NCI-H146 treated with DMSO at 0.1 percent for 48 hours (cell line): ENCODE data around the gene UMAD1.
A peak's percentile ranks its signal among the peaks of the same experiment; 100 is the strongest.

Experiments used
- DNase-seq: peaks from one replicate; lab custom pipeline; 2025; ENCODE audit not compliant: unreplicated experiment; lab: John Stamatoyannopoulos, UW

Gene UMAD1

DNA sequence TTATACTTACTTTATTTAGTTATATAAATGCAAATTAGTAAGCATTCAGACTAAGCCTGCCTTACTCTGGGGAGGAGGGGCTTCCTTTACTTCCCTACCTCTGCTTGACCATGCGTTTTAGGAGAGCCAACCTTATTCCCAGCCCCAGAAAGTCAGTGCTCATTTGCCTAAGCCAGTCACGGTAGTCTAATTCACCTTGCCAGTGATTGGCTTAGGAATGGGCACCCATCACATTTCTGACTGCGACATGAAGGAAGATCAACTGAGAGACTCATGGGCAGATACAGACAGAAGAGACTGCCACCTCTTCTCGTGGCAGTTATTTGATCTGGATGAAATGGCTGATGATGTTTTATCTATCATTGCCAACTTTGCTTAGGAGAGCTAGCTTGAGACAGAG lies 48.4 kb downstream of the UMAD1 start:
- DNase-seq: no peak

DNA sequence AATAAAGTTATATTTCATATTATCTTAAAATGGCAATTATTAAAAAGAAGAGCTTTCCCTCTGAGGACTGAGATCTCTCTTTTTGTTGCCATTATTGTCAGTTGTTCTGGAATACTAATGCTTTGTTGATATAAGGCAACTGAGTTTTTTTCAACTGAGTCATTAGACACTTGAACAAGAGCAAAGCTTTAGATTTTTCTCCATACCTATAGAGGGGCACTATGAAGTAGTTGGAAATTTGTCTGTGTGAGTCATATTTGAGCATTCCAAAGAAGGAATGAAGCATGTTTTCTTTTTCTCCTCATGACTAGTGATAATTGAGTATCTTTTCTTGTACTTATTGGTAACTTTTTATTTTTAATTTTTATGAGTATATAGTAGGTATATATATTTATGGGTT lies 53.3 kb downstream of the UMAD1 start:
- no peak for DNase-seq

DNA sequence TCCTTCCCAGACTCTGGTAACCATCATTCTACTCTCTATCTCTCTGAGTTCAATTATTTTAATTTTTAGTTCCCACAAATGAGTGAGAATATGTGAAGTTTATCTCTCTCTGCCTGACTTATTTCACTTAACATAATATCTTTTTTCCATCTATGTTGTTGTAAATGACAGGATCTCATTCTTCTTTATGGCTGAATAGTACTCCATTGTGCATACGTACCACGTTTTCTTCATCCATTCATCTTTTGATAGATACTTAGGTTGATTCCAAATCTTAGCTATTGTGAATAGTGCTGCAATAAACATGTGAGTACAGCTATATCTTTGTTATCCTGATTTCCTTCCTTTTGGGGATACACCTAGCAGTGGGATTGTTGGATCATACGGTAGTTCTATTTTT lies 54.0 kb downstream of the UMAD1 start:
- DNase-seq: no peak

DNA sequence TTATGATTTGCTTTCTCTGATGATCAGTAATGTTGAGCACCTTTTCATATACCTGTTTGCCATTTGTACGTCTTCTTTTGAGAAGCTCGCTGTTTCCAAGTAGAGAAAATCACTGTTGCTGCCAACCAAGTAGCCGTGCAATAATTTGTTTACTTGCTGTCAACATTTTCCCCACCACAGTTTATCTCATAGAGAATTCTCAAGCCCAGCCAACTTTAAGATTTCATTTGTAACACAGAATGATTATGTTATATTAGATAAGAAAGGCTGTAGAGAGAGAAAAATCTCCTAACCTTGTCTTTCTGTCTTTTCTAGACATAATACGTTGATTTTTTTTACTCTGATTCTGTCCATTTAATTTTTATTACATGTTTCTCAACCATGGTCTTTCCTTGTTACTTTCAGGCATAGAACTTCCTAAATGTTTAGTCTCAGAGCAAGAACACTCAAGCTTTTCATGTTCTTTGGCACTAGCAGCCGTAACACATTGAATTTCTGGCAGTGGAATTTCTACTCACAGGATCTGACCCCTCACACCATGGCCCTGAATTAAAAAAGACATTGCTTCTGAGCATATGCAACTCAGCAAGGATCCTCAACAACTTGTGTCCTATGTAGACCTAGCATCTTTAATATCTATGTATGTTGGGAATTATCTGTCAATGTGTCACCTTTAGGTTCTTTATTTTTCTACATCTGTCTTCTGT lies 54.7 kb downstream of the UMAD1 start:
- no peak for DNase-seq

DNA sequence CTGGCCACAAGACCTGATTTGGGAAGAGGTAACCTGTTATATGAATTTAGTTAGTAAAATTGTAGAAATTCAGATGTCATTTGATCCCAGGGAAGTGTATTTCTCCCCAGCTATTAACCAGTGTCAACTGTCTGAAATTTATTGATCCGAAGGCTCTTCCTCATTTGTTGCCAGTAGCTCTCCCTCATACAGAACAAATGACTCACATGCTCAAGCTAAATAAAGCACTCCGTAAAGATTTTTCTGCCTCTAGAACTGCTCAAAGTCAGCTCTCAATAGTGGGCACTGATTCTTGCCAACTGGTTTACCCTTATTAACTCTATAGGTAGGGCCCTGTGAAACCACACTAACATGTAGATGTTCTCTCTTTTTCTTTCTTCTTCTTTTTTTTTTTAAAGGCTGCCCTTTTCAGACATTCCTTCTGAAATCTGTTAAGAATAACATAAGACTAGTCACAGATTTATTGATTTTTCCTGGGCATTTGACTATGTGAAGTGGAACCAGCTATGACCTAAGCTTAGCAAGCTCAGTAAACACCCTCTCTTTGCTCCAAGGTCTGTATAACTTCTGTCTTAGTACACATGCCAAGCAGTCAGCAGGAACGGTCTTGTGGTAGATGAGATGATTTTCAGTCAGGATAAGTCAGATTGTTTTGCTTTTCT lies 56.0 kb downstream of the UMAD1 start:
- peak; percentile 37 for DNase-seq

DNA sequence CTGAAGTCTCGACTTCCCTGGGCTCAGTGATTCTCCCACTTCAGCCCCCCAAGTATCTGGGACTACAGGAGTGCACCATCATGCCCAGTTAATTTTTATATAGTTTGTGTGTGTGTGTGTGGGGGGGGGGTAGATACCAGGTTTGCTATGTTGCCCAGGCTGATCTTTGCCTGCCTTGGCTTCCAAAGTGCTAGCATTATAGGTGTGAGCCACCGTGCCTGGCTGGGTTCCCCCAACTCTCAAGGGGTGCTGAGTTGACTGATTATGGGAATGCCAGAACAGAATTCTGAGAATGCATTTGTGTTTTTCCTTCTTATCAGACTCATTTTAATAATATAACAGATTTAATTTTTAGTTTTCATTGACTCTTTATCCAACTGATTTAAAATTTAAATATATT lies 58.4 kb downstream of the UMAD1 start:
- no peak for DNase-seq

DNA sequence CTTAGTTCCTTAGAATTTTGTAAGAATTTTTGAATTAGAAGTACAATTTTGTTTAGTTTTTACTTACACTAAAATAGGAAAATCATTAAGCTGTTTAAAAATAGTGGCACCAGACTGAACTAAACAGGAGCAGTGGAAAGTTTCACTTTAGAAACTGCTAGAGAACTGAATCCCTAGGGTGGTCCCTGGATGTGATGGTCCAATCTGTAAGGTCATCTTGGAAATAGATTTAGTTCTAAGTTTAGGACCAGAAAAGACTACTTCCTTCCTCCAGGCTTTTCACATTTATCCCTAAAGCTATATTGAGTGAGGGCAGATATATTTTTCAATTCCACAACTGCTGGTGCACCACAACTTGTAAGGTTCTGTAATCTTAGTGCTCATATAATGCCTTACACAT lies 58.8 kb downstream of the UMAD1 start:
- DNase-seq: no peak

DNA sequence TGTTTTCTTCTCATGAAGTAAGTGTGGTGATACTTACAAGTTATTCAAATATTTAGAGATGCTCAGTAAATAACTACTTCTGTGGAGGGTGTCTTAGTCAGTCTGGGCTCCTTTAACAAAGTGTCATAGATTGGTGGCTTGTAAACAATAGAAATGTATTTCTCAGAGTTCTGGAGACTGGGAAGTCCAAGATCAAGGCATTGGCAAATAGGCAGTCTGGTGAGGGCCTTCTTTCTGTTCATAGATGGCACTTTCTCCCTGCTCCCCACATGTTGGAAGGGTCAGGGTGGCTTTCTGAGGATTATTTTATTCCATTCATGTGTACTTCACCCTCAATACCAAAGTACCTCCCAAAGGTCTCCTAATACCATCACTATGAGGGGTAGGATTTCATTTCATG lies 59.4 kb downstream of the UMAD1 start:
- DNase-seq: no peak

DNA sequence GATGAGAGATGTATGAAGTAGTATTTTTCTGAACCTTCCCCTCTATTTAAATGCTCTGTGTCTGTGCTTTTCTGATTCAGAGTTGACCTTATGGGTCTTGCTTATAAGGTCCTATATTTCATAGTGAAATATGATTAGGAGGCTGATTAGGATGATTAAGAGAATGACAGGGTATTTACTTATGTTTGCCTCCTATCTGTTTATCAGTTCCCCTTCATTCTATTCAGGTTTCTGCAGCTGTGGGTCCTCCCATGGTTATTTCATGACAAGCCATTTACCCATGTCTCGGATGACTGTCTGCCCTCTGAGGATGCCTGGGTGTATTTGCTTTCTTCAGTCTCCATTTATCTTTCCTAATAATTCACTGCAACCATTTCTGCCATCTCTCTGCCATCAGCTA lies 61.0 kb downstream of the UMAD1 start:
- peak; percentile 29 for DNase-seq

DNA sequence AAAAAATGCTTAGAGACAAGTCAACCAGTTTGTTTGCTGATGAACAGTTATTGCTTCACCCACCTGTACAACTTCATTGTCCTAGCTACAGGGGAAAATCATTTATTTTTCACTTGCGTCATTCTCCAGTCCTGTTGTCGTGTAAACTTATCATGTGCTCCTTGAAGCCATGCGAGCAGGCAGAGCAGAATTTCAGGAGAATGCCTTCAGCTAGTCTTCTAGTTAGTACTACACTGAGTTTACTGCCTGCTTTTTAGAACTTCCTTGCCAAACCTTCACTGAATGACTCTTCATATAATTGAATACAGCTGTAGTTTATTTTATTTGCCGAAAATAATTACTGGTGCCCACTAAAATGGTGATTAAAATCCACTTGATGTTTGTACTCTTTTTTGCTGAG lies 62.3 kb downstream of the UMAD1 start:
- no peak for DNase-seq

DNA sequence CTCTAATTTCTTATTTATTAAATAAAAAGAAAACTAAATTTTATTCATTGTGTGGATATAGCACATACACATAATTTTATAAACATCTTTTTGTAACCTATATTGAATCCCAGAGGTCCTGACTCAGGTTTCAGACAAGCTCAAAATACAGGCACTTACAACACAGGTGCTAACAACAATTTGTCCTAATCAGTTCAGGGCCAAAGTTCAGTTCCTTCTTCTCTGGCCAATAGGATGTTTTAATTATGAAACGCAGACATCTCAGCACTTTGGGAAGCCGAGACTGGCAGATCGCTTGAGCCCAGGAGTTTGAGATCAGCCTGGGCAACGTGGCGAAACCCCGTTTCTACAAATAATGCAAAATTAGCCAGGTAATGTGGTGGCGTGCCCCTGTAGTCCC lies 62.9 kb downstream of the UMAD1 start:
- no peak for DNase-seq

DNA sequence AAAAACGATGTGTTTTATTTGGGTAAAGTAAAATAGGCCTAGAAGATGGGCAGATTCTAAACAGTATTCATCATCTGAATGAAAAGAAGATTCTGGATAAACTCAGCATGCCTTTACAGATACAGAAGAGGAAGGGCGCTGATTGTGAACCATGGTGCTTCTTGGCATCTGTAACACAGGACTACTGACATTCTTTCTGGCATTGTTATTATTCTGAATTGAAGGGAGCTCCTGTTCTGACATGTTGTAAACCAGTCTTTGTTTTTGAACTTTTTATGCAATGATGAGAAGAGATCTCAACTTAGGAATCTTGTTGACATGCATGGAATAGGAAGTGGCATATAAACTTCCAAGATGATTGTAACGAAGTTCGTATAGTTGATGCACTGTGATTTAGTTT lies 64.3 kb downstream of the UMAD1 start:
- no peak for DNase-seq

DNA sequence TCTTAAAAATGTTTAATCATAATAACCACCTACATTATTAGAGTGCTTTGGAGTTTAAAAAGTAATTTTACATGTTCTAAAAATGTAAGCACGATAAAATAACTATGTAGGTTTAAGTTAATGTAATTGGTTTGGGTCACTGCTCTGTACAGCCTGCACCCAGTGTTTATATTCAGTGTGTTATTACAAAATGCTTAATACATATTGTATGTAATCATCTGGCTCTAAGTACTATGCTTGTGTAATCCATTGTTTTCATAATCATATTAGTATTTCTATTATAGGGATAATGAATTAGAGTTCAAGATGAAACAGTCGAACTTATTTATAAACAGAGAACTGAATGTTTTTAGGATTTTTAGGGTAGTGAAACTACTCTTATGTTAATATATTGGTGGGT lies 64.8 kb downstream of the UMAD1 start:
- DNase-seq: no peak

DNA sequence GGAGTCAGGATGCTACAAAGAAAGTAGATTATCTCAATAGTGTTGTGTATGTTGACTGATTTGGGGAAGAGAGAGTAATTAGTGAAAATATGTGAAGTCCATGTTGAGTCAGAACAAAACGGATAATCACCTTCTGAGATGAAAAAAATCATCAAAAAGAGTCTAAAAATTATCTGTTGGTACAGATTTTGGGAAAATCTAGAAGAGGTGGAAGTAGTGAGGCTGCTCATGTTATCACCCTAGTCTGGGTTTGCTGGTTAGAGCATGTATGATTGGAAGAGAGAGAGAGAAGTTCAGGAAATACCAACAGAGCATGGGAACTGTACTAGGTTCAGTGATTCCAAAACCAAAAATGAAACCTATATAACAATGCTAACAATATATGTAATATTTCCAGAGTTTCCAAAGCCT lies 65.6 kb downstream of the UMAD1 start:
- no peak for DNase-seq

DNA sequence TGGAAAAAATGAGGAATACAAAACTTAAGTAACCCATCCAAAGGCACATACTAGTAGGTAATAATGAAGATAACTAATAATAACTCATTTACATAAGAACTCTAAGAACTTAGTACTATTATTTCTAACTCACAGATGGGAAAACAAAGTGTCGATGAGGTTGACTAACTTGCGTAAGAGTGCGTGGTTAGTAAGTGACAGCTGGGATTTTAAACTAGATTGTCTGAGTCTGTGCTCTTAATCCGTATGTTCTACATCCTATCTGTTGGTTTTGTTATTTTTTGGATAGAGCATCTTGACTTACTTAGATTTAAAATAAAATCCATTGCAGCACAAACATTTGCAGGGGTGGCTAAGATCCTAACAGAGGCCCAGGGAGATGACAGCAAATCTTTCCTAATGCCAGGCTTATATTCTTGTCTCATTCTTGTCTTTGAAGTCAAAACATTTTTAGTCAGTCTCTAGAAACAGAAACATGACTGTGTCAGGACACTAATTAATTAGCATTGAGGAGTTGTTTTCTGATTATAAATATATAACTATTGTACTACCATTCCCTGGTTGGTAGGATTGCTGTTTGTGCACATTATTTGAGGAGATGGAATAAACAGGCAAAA lies 66.1 kb downstream of the UMAD1 start:
- DNase-seq: no peak

DNA sequence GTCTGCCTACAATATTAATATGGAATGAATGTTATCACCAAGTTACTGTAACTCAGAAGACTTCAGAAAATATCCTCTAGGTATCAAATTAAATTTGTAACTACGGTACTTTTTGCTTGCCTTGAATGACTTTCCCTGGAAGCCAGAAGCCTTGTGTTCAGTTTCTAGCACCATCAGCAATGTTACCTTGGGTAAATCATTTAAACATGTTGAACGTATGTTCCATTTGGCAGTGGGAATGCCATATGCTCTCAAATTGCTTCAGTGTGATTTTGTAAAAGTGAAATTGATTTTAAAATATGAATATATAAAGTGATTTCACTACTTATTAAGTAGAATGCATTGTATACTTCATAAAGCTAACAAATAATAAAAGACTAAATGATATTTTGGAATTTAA lies 66.7 kb downstream of the UMAD1 start:
- DNase-seq: no peak

DNA sequence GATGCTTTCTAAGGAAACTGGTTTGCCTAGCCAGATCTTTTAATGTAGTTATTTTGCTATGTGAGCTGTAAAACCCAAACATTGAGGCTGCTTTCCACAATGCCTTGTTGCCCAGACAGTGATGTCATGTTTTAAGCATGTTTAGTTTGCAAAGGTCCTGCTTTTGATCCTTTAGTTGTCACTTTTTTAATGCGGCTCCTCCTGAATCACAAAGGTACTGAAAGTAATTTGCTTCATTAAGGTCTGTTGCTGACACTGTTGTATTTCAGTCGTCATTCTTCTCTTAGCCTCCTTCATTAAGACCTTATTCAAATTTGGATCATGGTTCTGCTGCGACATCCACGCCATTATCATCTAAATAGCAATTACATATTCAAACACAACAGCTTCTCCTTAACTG lies 67.3 kb downstream of the UMAD1 start:
- DNase-seq: no peak

DNA sequence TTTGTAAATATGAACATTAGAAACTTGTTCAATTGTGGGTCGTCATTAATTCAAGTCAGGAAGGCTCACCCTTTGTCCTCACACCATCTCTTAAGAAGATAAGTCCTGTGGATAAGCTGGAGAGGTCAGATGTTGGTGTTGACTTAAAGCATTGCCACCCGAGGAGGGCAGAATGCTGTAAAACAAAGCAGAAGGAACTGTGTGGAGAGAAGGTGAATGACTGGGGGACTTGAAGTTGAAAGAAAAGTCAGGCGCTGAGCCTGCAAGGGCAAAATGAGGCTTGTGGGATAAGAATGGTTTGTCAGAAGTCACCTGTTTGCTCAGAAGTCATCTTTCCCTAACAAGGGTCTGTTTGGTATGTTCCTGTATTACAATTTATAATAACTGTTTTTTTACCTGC lies 68.7 kb downstream of the UMAD1 start:
- DNase-seq: no peak

DNA sequence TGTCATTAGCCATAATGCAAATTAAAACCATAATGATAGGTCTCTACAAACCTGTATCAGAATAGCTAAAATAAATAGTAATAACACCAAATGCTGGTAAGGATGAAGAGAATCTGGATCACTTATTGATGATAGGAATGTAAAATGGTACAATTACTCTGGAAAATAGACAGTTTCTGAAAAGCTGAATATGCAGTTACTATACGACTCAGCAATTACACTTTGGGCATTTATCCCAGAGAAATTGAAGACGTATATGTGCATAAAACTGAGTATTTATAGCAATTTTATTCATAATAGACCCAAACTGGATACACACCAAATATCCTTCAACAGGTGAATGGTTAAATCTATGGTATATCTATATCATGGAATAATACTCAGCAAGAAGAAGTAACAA lies 69.9 kb downstream of the UMAD1 start:
- DNase-seq: no peak

DNA sequence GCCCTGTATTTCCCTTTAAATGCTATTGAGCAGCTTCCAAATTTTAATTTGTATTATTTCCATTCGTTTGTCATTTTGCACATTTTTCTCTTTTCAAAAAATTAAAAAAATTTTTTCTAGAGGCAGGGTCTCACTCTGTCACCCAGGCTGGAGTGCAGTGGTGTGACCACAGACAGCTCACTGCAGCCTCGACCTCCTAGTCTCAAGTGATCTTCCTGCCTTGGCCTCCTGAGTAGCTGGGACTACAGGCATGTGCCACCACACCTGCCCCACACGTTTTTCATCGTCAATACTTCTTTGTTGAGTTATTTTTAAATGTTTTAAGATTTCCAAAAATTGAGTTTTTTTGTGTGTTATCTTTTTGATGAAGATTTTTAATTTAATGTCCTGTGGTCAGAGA lies 73.2 kb downstream of the UMAD1 start:
- no peak for DNase-seq

DNA sequence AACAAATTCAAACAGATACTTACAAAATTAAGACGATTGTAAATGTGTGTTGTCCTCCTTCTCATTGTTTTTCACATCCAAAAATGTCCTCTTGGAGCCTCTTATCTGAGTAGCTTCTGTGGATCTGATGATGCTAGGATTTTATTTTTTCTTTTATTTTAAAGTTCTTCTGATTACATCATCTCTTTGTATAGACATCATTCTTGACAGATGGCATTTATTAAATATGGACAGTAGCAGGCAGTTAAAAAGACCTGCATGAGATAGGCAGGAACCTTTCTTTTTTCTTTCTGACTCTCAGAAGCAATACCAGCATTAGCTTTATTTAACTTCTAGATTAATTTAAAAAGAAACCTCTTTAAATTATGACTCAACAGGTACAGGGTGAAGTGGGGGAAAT lies 77.9 kb downstream of the UMAD1 start, which contains the start of gene RPA3:
TSS of gene RPA3 (minus strand) at position 116 of the 400 bp plus-strand sequence. CDS start 78,189 bp downstream, outside the sequence.
- DNase-seq: no peak

DNA sequence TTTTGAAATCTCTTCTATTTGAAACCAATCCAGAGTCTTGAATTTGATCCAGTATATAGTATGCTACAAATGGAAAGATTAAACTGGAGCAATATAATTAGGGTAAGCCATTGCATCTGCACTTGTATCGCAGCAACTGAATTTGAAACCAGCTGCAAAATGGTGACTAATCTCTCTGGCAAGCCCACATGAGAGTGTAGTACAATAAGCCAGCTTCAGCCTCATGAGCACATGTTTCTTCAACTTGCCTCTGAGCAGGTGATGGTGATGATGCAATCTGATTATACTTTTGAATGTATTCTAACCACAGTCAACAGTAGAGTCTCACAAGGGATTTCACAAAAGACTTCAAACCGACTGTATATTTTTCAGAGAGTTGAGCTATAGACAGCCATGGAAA lies 78.7 kb downstream of the UMAD1 start:
- peak; percentile 93 for DNase-seq
